K562 (cell line): ENCODE results near the gene HAL. TPM values are rescaled to one million over a fixed set of nuclear protein-coding genes. Genes with fewer than 3 reads are reported as not detected.

Experiments
- ATAC-seq: fragments of 200-7000 bp; cut with Tn5 transposase; 3 replicates; pipeline ENCODE4 v1.9.1; 2020; ENCODE audit warnings: moderate library complexity
- BruUV-seq: library from RNA; stranded (reverse); fragments of 400-500 nt; replicated peaks from 2 replicates; lab custom pipeline; 2021; lab: Mats Ljungman, UMichigan
- CTCF ChIA-PET: fragments of 300-600 bp; formaldehyde crosslinking; extraction: SDS; loops from one replicate; lab custom pipeline; 2021; ENCODE audit warnings: low intra/inter-chr PET ratio; lab: Yijun Ruan, JAX
- POLR2A ChIA-PET: fragments of 300-600, 350-650 bp; sonication (Branson Sonifier 250); formaldehyde crosslinking; extraction: SDS; loops from one replicate; lab custom pipeline; 2021; ENCODE audit warnings: antibody characterized with exemption, inconsistent platforms; lab: Yijun Ruan, JAX
- DNase-seq, 4 experiments: peaks; one replicate each; pipeline versions ENCODE4 v3.0.0 to v3.0.0-alpha.2; 2011 to 2018; ENCODE audit warnings: low spot score in 3 of 4, mixed read lengths in 3 of 4; ENCODE audit errors: extremely low read depth in 1 of 4
- FAIRE-seq: peaks from 2 replicates; lab custom pipeline; 2011; peaks lifted over from hg19 to GRCh38; lab: Jason Lieb, UNC
- H2AFZ ChIP-seq: 2 replicates; pipeline ENCODE4 v1.6.0; 2011; ENCODE audit warnings: low read depth, low read length, control low read depth, inconsistent platforms
- H3K27ac ChIP-seq: fragments of 200-600 bp; 3 replicates; pipeline ENCODE4 v1.8.0; 2011; ENCODE audit warnings: low read depth, mild to moderate bottlenecking, control low read depth, inconsistent platforms, low read length, moderate library complexity, mixed read lengths; ENCODE audit errors: extremely low read depth
- H3K27me3 ChIP-seq, 2 experiments: fragments of 300-600 bp in 1 of 2; 2 replicates in 1 of 2; 3 replicates in 1 of 2; pipeline versions ENCODE4 v1.6.0 to v1.8.0; 2011; ENCODE audit warnings: inconsistent platforms in 2 of 2, low read length in 2 of 2, mild to moderate bottlenecking in 1 of 2, mixed read lengths in 1 of 2, moderate library complexity in 1 of 2; ENCODE audit not compliant: control insufficient read depth in 2 of 2, insufficient read depth in 2 of 2
- H3K36me3 ChIP-seq: fragments of 300-600 bp; 3 replicates; pipeline ENCODE4 v1.8.0; 2011; ENCODE audit warnings: mild to moderate bottlenecking, low read length, inconsistent platforms; ENCODE audit not compliant: control insufficient read depth, insufficient read depth
- H3K4me1 ChIP-seq, 2 experiments: fragments of 200-600 bp in 1 of 2; replicated peaks in 1 of 2; 2 replicates in 1 of 2; 3 replicates in 1 of 2; pipeline versions ENCODE4 v1.5.1 to v1.8.0; 2011; ENCODE audit warnings: inconsistent platforms in 2 of 2, low read length in 2 of 2, mild to moderate bottlenecking in 1 of 2, mixed read lengths in 1 of 2, moderate library complexity in 1 of 2; ENCODE audit not compliant: control insufficient read depth in 2 of 2, insufficient read depth in 2 of 2
- H3K4me2 ChIP-seq: 2 replicates; pipeline ENCODE4 v1.6.1; 2011; ENCODE audit warnings: low read length, control low read depth, inconsistent platforms, mixed read lengths; ENCODE audit not compliant: insufficient read depth
- H3K4me3 ChIP-seq: fragments of 200-600 bp; sonication (generic), shearing (Covaris generic); 2 replicates; pipeline ENCODE4 v1.5.1; 2016; ENCODE audit warnings: control low read depth, inconsistent platforms
- H3K79me2 ChIP-seq: fragments of 200-600 bp; 3 replicates; pipeline ENCODE4 v1.8.0; 2011; ENCODE audit warnings: low read length, inconsistent platforms; ENCODE audit not compliant: control insufficient read depth, insufficient read depth
- H3K9ac ChIP-seq, 2 experiments: 2 replicates each; pipeline versions ENCODE4 v1.6.0 to v1.6.1; 2011; ENCODE audit warnings: low read depth in 2 of 2, low read length in 2 of 2, control low read depth in 1 of 2, inconsistent platforms in 1 of 2, mild to moderate bottlenecking in 1 of 2, mixed read lengths in 1 of 2; ENCODE audit not compliant: insufficient read depth in 1 of 2
- H3K9me1 ChIP-seq: one replicate; pipeline ENCODE4 v1.6.0; 2011; ENCODE audit warnings: inconsistent platforms, mild to moderate bottlenecking, low read length, moderate library complexity; ENCODE audit not compliant: control insufficient read depth, insufficient read depth
- H3K9me3 ChIP-seq: replicated peaks from 2 replicates; pipeline ENCODE4 v1.5.1; 2011; ENCODE audit warnings: low read depth, low read length, inconsistent platforms; ENCODE audit not compliant: control insufficient read depth, insufficient read depth
- H4K20me1 ChIP-seq: replicated peaks from 2 replicates; pipeline ENCODE4 v1.6.1; 2011; ENCODE audit warnings: low read length, inconsistent platforms, mixed read lengths; ENCODE audit not compliant: control insufficient read depth, insufficient read depth
- KLF6 ChIP-seq: fragments of 250-450 bp; sonication (Bioruptor Pico); IDR thresholded peaks from 2 replicates; pipeline ENCODE4 v1.4.0; 2020; ENCODE audit warnings: mild to moderate bottlenecking, moderate library complexity, borderline replicate concordance
- MEIS2 ChIP-seq: fragments of 450-650 bp; IDR thresholded peaks from 2 replicates; pipeline ENCODE4 v1.6.1; 2014; ENCODE audit warnings: mild to moderate bottlenecking; ENCODE audit not compliant: partially characterized antibody
- PCBP1 ChIP-seq: fragments of 200-400 bp; formaldehyde crosslinking; IDR thresholded peaks from 2 replicates; pipeline ENCODE4 v1.6.1; 2018; ENCODE audit warnings: mild to moderate bottlenecking, low read depth, low read length; ENCODE audit not compliant: poor library complexity, severe bottlenecking
- ZNF212 ChIP-seq: fragments of 450-650 bp; formaldehyde crosslinking; IDR thresholded peaks from 2 replicates; pipeline ENCODE4 v1.4.0; 2020; ENCODE audit warnings: mild to moderate bottlenecking
- ZNF668 ChIP-seq: fragments of 250-450 bp; sonication (Bioruptor Pico); IDR thresholded peaks from 2 replicates; pipeline ENCODE4 v1.8.0; 2022; ENCODE audit warnings: mild to moderate bottlenecking, inconsistent platforms
- WGBS: fragments of 100-300 bp; shearing (Covaris generic); methylation state at CpG from one replicate; pipeline ENCODE4 v1.1.6; 2016; ENCODE audit warnings: low coverage, mixed read lengths; ENCODE audit not compliant: insufficient coverage; ENCODE audit errors: missing lambda C conversion rate; 5-methylcytosine and 5-hydroxymethylcytosine counted together
- in situ Hi-C: fragments of 300-500 bp; cut with MboI; formaldehyde crosslinking; loops from 4 replicates; pipeline ENCODE4 v1.15.0; 2018; ENCODE audit warnings: inconsistent platforms, mixed read lengths
- intact Hi-C: fragments of 100-400 bp; cut with micrococcal nuclease; formaldehyde crosslinking; loops from 2 replicates; pipeline ENCODE4 v1.14.2; 2022
- polyA plus RNA-seq, 8 experiments: library from polyadenylated mRNA; depleted of rRNA in 4 of 8; stranded (reverse) in 5 of 8; unstranded in 3 of 8; fragments of >200 nt; fragmentation: Nextera tagmentation in 2 of 8; fragmentation: Illumina TruSeq in 1 of 8; extraction: Ambion mirVana in 2 of 8; extraction: Trizol in 1 of 8; gene quantifications; 2 replicates each; pipeline versions ENCODE4 v1.2.1 to v1.2.3, GENCODE V29; 2011 to 2014; ENCODE audit warnings: inconsistent platforms in 1 of 8, missing spikeins in 1 of 8
- total RNA-seq, 7 experiments: library from RNA; depleted of rRNA in 6 of 7; stranded (reverse); fragments of >200 nt in 6 of 7; fragmentation: Illumina TruSeq in 2 of 7; extraction: Trizol in 2 of 7; gene quantifications; 2 replicates each; pipeline versions ENCODE4 v1.2.1 to v1.2.3, GENCODE V29; 2011 to 2021; ENCODE audit warnings: low replicate concordance in 1 of 7

Gene HAL
- total and polyA plus RNA-seq, 9 of the 15 experiments (the other 6 are each of a cell fraction or from before 2014, with no cell fraction given) = 0.03 to 0.36 (median 0.20) TPM; not detected in 4

- CTCF ChIA-PET = no interaction called here
- Histone ChIP-seq H3K79me2 (no peaks in the 10 kb centered on the region), H3K27ac (no peak overlapping the region), H3K9me1 (no peaks in the 10 kb centered on the region), H2AFZ (no peak overlapping the region), H3K4me3 (no peak overlapping the region), H3K27me3 (peaks cover 2 to 21% of the 10 kb centered on the region in 2 experiments; a peak in 4 of 5 replicates), H3K4me1 (peaks cover 0 to 5% of the 10 kb centered on the region in 2 experiments; a peak in 1 of 5 replicates), H3K4me2 (no peak overlapping the region), H3K9me3 (no peaks in the 10 kb centered on the region), H3K9ac (peak overlapping the region in 1 of 2 experiments; percentile 56; a peak in 2 of 4 replicates), H4K20me1 (no peaks in the 10 kb centered on the region; the same call in 1 of the 2 replicates), H3K36me3 (no peaks in the 10 kb centered on the region)
- DNase-seq (no peak), FAIRE-seq (no peak), ATAC-seq (no peak)
- in situ Hi-C loops (no loop called here), intact Hi-C loops (loop anchor here (5.0 to 10.0 kb wide), 2 partner anchors 173 to 371 kb away; no protein-coding TSS in a partner anchor)
- 15% methylated on average over 26 of the region's 29 CpGs for WGBS
- TF ChIP-seq MEIS2 (no peak), PCBP1 (no peak), ZNF668 (CRISPR knock-in tag) (no peak), KLF6 (CRISPR knock-in tag) (no peak), ZNF212 (CRISPR knock-in tag) (no peak)
- no TSS peak for BruUV-seq
- POLR2A ChIA-PET = interaction anchor here (1.1 kb wide), 1 partner anchor 30 kb away, joined by 3 read pairs; no protein-coding TSS in a partner anchor
Observed at GRCh38 chr12:95995238-95996031, 709 bp downstream of the HAL start.
